OCI-LY3 (cell line): ENCODE data around the gene CLEC2A.

Source experiments
- EZH2phosphoT487 ChIP-seq: fragments of 200-600 bp; shearing (Covaris generic); IDR thresholded peaks from 2 replicates; pipeline ENCODE4 v1.6.1; 2018; ENCODE audit warnings: antibody characterized with exemption, mixed run types, low read depth
- TF ChIP-seq, protein P1 (sequence below): fragments of 200-600, 300-600 bp; sonication (generic); IDR thresholded peaks from 2 replicates; pipeline ENCODE4 v1.5.1; 2014; ENCODE audit warnings: antibody characterized with exemption, low read length, low read depth

- TF ChIP-seq, protein P1, sequence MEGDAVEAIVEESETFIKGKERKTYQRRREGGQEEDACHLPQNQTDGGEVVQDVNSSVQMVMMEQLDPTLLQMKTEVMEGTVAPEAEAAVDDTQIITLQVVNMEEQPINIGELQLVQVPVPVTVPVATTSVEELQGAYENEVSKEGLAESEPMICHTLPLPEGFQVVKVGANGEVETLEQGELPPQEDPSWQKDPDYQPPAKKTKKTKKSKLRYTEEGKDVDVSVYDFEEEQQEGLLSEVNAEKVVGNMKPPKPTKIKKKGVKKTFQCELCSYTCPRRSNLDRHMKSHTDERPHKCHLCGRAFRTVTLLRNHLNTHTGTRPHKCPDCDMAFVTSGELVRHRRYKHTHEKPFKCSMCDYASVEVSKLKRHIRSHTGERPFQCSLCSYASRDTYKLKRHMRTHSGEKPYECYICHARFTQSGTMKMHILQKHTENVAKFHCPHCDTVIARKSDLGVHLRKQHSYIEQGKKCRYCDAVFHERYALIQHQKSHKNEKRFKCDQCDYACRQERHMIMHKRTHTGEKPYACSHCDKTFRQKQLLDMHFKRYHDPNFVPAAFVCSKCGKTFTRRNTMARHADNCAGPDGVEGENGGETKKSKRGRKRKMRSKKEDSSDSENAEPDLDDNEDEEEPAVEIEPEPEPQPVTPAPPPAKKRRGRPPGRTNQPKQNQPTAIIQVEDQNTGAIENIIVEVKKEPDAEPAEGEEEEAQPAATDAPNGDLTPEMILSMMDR = no peak
- no peak for TF ChIP-seq EZH2phosphoT487
Observed at GRCh38 chr12:9895215-9895971, 36.8 kb downstream of the CLEC2A start.
